Suprapubic skin (tissue), 4 donors: ENCODE results near the gene RPS10.

Experiments used
- CTCF ChIP-seq, 2 donors: fragments of 200-600 bp in 1 of 2; fragments of 450-650 bp in 1 of 2; sonication (generic) in 1 of 2; IDR thresholded peaks; one replicate each; pipeline ENCODE4 v1.5.1; 2016 to 2019; ENCODE audit warnings: antibody characterized with exemption in 2 of 2, mild to moderate bottlenecking in 1 of 2, moderate library complexity in 1 of 2
- POLR2A ChIP-seq, 2 donors: fragments of 450-650 bp; IDR thresholded peaks; one replicate each; pipeline ENCODE4 v1.6.1; 2017; ENCODE audit warnings: antibody characterized with exemption in 2 of 2, mild to moderate bottlenecking in 2 of 2, moderate library complexity in 2 of 2
- POLR2AphosphoS5 ChIP-seq, 3 donors: sonication (generic); formaldehyde crosslinking; IDR thresholded peaks; one replicate each; pipeline ENCODE4 v1.6.1; 2017; ENCODE audit warnings: antibody characterized with exemption in 3 of 3

GRCh38 chr6:34474754-34475153 is 48.9 kb upstream of the RPS10 start:
- no peak for TF ChIP-seq POLR2AphosphoS5 (IDR thresholded peaks at IDR 0.05)
- no peak for TF ChIP-seq CTCF (IDR thresholded peaks at IDR 0.05)
- TF ChIP-seq POLR2A (IDR thresholded peaks at IDR 0.05) = no peak
